CD4-positive, alpha-beta T cell (primary cell): ENCODE data around the gene ZNF558. TPM values are rescaled to one million over a fixed set of nuclear protein-coding genes. Genes with fewer than 3 reads are reported as not detected.
A peak's percentile ranks its signal among the peaks of the same experiment; 100 is the strongest.

Experiments
- ATAC-seq: fragments of 200-7000 bp; cut with Tn5 transposase; one replicate; pipeline ENCODE4 v1.10.0; 2022; ENCODE audit warnings: mild to moderate bottlenecking; ENCODE audit not compliant: poor library complexity
- CTCF ChIA-PET: fragments of 350-600 bp; sonication (Branson Sonifier 250); formaldehyde crosslinking; loops from one replicate; lab custom pipeline; 2021; ENCODE audit warnings: antibody characterized with exemption, inconsistent platforms; lab: Charles Lee
- POLR2A ChIA-PET: fragments of 350-600 bp; sonication (Branson Sonifier 250); formaldehyde crosslinking; loops from one replicate; lab custom pipeline; 2021; ENCODE audit warnings: antibody characterized with exemption, inconsistent platforms; lab: Charles Lee
- DNase-seq, 14 experiments: peaks; one replicate each; pipeline ENCODE4 v3.0.0-alpha.2; 2013 to 2020; ENCODE audit warnings: mixed read lengths in 2 of 14
- H3K27ac ChIP-seq, 2 donors: one replicate each; pipeline versions ENCODE4 v1.5.1 to v1.7.0; 2013; ENCODE audit warnings: low read length in 2 of 2, low read depth in 1 of 2, mild to moderate bottlenecking in 1 of 2
- H3K27me3 ChIP-seq, 2 experiments: 1 replicate in 1 of 2; 2 replicates in 1 of 2; pipeline versions ENCODE4 v1.6.1 to v1.7.0; 2013; ENCODE audit warnings: low read length in 2 of 2, control low read depth in 1 of 2, mild to moderate bottlenecking in 1 of 2, moderate library complexity in 1 of 2; ENCODE audit not compliant: insufficient read depth in 2 of 2, control insufficient read depth in 1 of 2
- H3K36me3 ChIP-seq: one replicate; pipeline ENCODE4 v1.6.1; 2013; ENCODE audit warnings: low read length, control low read depth; ENCODE audit not compliant: insufficient read depth
- H3K4me1 ChIP-seq: one replicate; pipeline ENCODE4 v1.6.1; 2013; ENCODE audit warnings: low read length, control low read depth; ENCODE audit not compliant: insufficient read depth
- H3K4me3 ChIP-seq: one replicate; pipeline ENCODE4 v1.5.1; 2013; ENCODE audit warnings: mild to moderate bottlenecking, low read length, moderate library complexity
- H3K9me3 ChIP-seq, 2 experiments: 1 replicate in 1 of 2; 2 replicates in 1 of 2; pipeline versions ENCODE4 v1.6.1 to v1.7.0; 2013; ENCODE audit warnings: low read length in 2 of 2, mild to moderate bottlenecking in 2 of 2, control low read depth in 1 of 2, moderate library complexity in 1 of 2; ENCODE audit not compliant: control insufficient read depth in 1 of 2, insufficient read depth in 1 of 2
- H3K27ac Mint-ChIP-seq: one replicate; pipeline ENCODE4 v1.8.0; 2020; ENCODE audit warnings: mixed read lengths
- H3K27me3 Mint-ChIP-seq: one replicate; pipeline ENCODE4 v1.8.0; 2021; ENCODE audit warnings: mixed read lengths
- H3K36me3 Mint-ChIP-seq: one replicate; pipeline ENCODE4 v1.8.0; 2021; ENCODE audit warnings: low read depth, mixed read lengths
- H3K4me1 Mint-ChIP-seq: one replicate; pipeline ENCODE4 v1.8.0; 2021; ENCODE audit warnings: low read depth, mixed read lengths
- H3K4me3 Mint-ChIP-seq: one replicate; pipeline ENCODE4 v1.8.0; 2020; ENCODE audit warnings: mild to moderate bottlenecking, mixed read lengths
- H3K9me3 Mint-ChIP-seq: one replicate; pipeline ENCODE4 v1.8.0; 2020; ENCODE audit warnings: mixed read lengths
- CTCF ChIP-seq: fragments of 200-600 bp; IDR thresholded peaks from one replicate; pipeline ENCODE4 v1.8.0; 2022; ENCODE audit warnings: antibody characterized with exemption, mild to moderate bottlenecking
- intact Hi-C, 2 experiments: fragments of 100-400 bp; cut with DNase I in 1 of 2; cut with micrococcal nuclease in 1 of 2; formaldehyde crosslinking; loops; one replicate each; pipeline versions ENCODE4 v1.15.1 to v1.9.0; 2023 to 2025; cut with DNase I, micrococcal nuclease
- polyA plus RNA-seq, 2 donors: library from polyadenylated mRNA; unstranded; fragments of 120-200 nt; gene quantifications; one replicate each; pipeline ENCODE4 v1.2.1, GENCODE V29; 2013
- total RNA-seq, 174 experiments: library from RNA in 2 of 174; stranded (reverse) in 2 of 174; gene quantifications; one replicate each; pipeline ENCODE4 v1.2.3 and lab custom pipeline; 2021 to 2026

The ZNF558 gene
- total RNA-seq = 10 to 100 TPM; 22.2 to 23.3 TPM
- 19.7 TPM for polyA plus RNA-seq (2013, experiment 1 of 2)
- 22.6 TPM for polyA plus RNA-seq (2013, experiment 2 of 2)
- 25.7 to 89.7 (median 50.1) reads per million in 172 experiments for total RNA-seq (lab: John Stamatoyannopoulos, UW)

GRCh38 chr19:8832132-8833021 lies at the start of gene ZNF558, which contains the start of gene MBD3L1:
Gene ZNF558, minus strand, starts transcription at chr19:8832304. Its CDS starts 9,645 bp downstream, at chr19:8822659.
Gene MBD3L1, plus strand, starts transcription at chr19:8832377. Its CDS starts 10,302 bp downstream, at chr19:8842679.
- ATAC-seq (peak; percentile 88), DNase-seq (peak; percentile 95 to 100 (median 99))
- TF ChIP-seq CTCF = peak; percentile 48
- peaks cover 15% of the 10 kb centered on the region for H3K4me1 ChIP-seq
- intact Hi-C loops = loop anchor here in 1 of 2 experiments (5.0 to 10.0 kb wide), 8 partner anchors 312 to 962 kb away; partner anchors contain the start of genes RAB11B, TIMM44, ZNF266 and ZNF317
- H3K27ac ChIP-seq = peak within 1 kb of the TSS; percentile 89 to 92
- Mint-ChIP-seq H3K9me3 (no peaks in the 10 kb centered on the region), H3K27me3 (no peaks in the 10 kb centered on the region), H3K4me1 (peaks cover 31% of the 10 kb centered on the region), H3K36me3 (peaks cover 35% of the 10 kb centered on the region), H3K27ac (peak within 1 kb of the TSS; percentile 95), H3K4me3 (peak within 1 kb of the TSS; percentile 97)
- ChIA-PET CTCF (interaction anchor here (1.1 kb wide), 1 partner anchor 1195 kb away, joined by 4 read pairs; no protein-coding TSS in a partner anchor), POLR2A (interaction anchor here (0.6 to 1.4 kb wide), 4 partner anchors 8 to 640 kb away, joined by 3 to 4 read pairs (median 3); partner anchors contain the start of gene ZNF266)
- H3K9me3 ChIP-seq = peaks cover 0 to 4% of the 10 kb centered on the region in 2 experiments
- peak within 1 kb of the TSS; percentile 90 for H3K4me3 ChIP-seq
- H3K27me3 ChIP-seq = no peaks in the 10 kb centered on the region
- H3K36me3 ChIP-seq = peaks cover 12% of the 10 kb centered on the region

- Histone ChIP-seq H3K4me3 (no peak overlapping the region), H3K9me3 (peaks cover 7 to 22% of the 10 kb centered on the region in 2 experiments), H3K27me3 (peaks cover 3 to 9% of the 10 kb centered on the region in 2 experiments), H3K27ac (no peak overlapping the region), H3K36me3 (no peaks in the 10 kb centered on the region), H3K4me1 (no peaks in the 10 kb centered on the region)
- intact Hi-C loops = no loop called here
- Mint-ChIP-seq H3K9me3 (peaks cover 16% of the 10 kb centered on the region), H3K27me3 (peaks cover 30% of the 10 kb centered on the region), H3K36me3 (no peaks in the 10 kb centered on the region), H3K4me1 (no peaks in the 10 kb centered on the region), H3K4me3 (no peak overlapping the region), H3K27ac (no peak overlapping the region)
- ChIA-PET CTCF (no interaction called here), POLR2A (no interaction called here)
- TF ChIP-seq CTCF = no peak
- ATAC-seq = no peak
- DNase-seq = no peak
These were observed 49.4 kb upstream of the ZNF558 start for GRCh38 chr19:8881512-8881911.

GRCh38 chr19:8880868-8881488 lies 48.9 kb upstream of the ZNF558 start:
- Histone ChIP-seq H3K36me3 (no peaks in the 10 kb centered on the region), H3K4me3 (no peak overlapping the region), H3K27ac (no peak overlapping the region), H3K27me3 (peaks cover 3 to 9% of the 10 kb centered on the region in 2 experiments), H3K4me1 (no peaks in the 10 kb centered on the region), H3K9me3 (peaks cover 7 to 24% of the 10 kb centered on the region in 2 experiments)
- Mint-ChIP-seq H3K4me1 (no peaks in the 10 kb centered on the region), H3K4me3 (no peak overlapping the region), H3K9me3 (peaks cover 16% of the 10 kb centered on the region), H3K27ac (no peak overlapping the region), H3K27me3 (peaks cover 30% of the 10 kb centered on the region), H3K36me3 (no peaks in the 10 kb centered on the region)
- intact Hi-C loops = no loop called here
- no peak for TF ChIP-seq CTCF
- DNase-seq (no peak), ATAC-seq (no peak)
- ChIA-PET CTCF (no interaction called here), POLR2A (no interaction called here)
